ENCODE results near the gene RPL39. TPM values are rescaled to one million over a fixed set of nuclear protein-coding genes. Genes with fewer than 3 reads are reported as not detected.
"Not testable (repeated sequence)": the region's sequence is repeated elsewhere in the genome, so short reads cannot be mapped to it uniquely, and the experiment has no call there.

RPL39 gene
- total RNA-seq, 1 donor from 2014 or later, result 7,744 TPM

DNA sequence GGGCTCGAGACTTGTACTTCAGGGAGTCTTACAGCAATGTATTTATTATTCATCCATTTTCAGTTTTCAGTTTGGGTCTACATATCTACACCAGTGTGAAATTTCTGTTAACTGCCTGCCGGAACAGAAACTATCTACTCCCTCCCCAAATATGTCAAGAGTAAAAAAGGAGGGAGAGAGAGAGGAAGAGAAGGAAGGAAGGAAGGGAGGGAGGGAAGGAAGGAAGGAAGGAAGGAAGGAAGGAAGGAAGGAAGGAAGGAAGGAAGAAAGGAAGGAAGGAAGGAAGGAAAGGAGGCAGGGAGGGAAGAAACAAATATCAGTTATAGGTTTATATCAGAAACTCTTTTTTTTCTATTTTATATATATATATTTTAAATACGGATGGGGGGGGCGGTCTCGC, 12.6 kb downstream of the RPL39 start:
- DNase-seq (ENCODE audit: low read depth), result no peak
- no peak overlapping the region for H3K4me3 ChIP-seq (ENCODE audit: low read depth, low read length)
- TF ChIP-seq, protein P1, sequence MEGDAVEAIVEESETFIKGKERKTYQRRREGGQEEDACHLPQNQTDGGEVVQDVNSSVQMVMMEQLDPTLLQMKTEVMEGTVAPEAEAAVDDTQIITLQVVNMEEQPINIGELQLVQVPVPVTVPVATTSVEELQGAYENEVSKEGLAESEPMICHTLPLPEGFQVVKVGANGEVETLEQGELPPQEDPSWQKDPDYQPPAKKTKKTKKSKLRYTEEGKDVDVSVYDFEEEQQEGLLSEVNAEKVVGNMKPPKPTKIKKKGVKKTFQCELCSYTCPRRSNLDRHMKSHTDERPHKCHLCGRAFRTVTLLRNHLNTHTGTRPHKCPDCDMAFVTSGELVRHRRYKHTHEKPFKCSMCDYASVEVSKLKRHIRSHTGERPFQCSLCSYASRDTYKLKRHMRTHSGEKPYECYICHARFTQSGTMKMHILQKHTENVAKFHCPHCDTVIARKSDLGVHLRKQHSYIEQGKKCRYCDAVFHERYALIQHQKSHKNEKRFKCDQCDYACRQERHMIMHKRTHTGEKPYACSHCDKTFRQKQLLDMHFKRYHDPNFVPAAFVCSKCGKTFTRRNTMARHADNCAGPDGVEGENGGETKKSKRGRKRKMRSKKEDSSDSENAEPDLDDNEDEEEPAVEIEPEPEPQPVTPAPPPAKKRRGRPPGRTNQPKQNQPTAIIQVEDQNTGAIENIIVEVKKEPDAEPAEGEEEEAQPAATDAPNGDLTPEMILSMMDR (conservative IDR thresholded peaks at IDR 0.05; ENCODE audit: low read depth, low read length), result no peak

DNA sequence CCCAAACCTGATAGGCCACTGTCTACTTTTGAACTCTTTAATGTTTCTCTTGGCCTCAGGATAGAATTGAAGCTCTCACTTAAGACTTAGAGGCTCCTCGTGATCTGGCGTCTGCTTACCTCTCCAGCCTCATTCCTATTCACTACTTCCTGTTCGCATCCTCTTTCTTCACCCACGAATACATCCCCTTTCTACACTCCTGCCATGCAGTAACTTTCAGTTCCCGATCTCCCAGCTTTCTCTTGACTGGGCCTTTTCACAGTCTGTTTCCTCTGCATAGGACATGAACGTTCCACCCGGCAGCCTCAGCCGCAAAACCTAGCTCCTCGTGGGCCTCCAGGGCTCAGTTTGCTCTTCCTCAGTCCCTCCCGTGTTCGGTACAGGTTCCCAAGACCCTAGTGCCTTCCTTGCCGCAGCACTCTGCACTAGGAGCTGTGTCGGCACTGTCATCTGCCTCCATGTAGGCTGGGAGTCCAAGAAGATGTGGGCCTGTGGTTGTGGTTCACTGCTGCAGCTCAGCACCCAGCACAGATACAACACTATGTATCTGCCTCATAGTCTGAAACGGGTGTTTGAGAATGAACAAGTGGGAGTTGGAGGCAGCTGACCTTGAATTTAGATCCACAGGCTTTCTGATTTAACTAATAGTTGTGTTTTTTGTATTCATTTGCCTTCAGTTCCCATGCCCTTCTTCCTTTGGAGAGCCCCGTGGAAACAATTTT, 15.8 kb downstream of the RPL39 start:
- no peak for DNase-seq (ENCODE audit: low read depth)
- H3K4me3 ChIP-seq (ENCODE audit: low read depth, low read length), result no peak overlapping the region
- TF ChIP-seq, protein P1 (conservative IDR thresholded peaks at IDR 0.05; ENCODE audit: low read depth, low read length), result no peak

DNA sequence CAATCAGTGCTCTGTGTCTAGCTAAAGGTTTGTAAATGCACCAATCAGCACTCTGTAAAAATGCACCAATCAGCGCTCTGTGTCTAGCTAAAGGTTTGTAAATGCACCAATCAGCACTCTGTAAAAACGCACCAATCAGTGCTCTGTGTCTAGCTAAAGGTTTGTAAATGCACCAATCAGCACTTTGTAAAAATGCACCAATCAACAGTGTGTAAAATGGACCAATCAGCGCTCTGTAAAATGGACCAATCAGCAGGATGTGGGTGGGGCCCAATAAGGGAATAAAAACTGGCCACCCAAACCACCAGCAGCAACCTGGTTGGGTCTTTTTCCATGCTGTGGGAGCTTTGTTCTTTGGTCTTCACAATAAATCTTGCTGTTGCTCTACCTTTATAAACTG, 22.0 kb downstream of the RPL39 start:
- H3K4me3 ChIP-seq (ENCODE audit: low read depth, low read length); DNase-seq (ENCODE audit: low read depth): not testable (repeated sequence)

GRCh38 chrX:119768436-119768835, 23.0 kb downstream of the RPL39 start:
- DNase-seq (ENCODE audit: low read depth); H3K4me3 ChIP-seq (ENCODE audit: low read depth, low read length): not testable (repeated sequence)

- no peak for DNase-seq (ENCODE audit: low read depth)
- TF ChIP-seq, protein P1 (conservative IDR thresholded peaks at IDR 0.05; ENCODE audit: low read depth, low read length), result no peak
- H3K4me3 ChIP-seq (ENCODE audit: low read depth, low read length), result no peak overlapping the region
These were observed 27.5 kb downstream of the RPL39 start for GRCh38 chrX:119763836-119764387.

DNA sequence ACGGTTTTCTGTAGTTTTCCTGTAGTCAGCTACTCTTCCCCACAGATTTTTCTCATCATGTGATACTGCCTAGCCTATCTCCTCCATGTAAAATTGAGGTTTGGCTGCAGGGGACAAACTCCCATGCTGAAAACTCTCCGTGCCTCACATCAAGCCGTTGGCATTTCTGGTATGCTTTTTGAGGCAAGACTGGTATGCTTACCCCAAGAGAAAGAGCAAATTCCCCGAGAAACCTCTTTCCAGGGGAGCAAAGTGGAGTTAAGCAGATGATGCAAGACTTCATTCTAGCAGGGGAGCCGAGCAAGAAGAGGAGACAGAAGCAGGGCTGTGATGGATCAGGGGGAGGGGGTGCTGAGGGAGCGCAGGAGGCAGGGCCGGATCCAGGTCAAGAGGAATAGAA, 28.2 kb downstream of the RPL39 start:
- H3K4me3 ChIP-seq (ENCODE audit: low read depth, low read length), result no peak overlapping the region
- DNase-seq (ENCODE audit: low read depth), result peak; percentile 37
- TF ChIP-seq, protein P1 (conservative IDR thresholded peaks at IDR 0.05; ENCODE audit: low read depth, low read length), result no peak

- TF ChIP-seq, protein P1 (conservative IDR thresholded peaks at IDR 0.05; ENCODE audit: low read depth, low read length), result no peak
- no peak overlapping the region for H3K4me3 ChIP-seq (ENCODE audit: low read depth, low read length)
- no peak for DNase-seq (ENCODE audit: low read depth)
These were observed 28.7 kb downstream of the RPL39 start for GRCh38 chrX:119762718-119763117.
